GM21737 (cell line): ENCODE data around the gene POLR2E.

Experiments
- ATAC-seq: cut with Tn5 transposase; IDR thresholded peaks from one replicate; pipeline ENCODE4 v1.9.1; 2021; ENCODE audit warnings: mild to moderate bottlenecking, moderate library complexity; ENCODE audit not compliant: unreplicated experiment

The POLR2E gene

GRCh38 chr19:1066748-1067340 is 28.3 kb downstream of the POLR2E start, which contains the start of gene ARHGAP45:
Gene ARHGAP45, plus strand, starts transcription at chr19:1067167. Its CDS starts 239 bp downstream, at chr19:1067406.
- ATAC-seq, result peak; percentile 37

DNA sequence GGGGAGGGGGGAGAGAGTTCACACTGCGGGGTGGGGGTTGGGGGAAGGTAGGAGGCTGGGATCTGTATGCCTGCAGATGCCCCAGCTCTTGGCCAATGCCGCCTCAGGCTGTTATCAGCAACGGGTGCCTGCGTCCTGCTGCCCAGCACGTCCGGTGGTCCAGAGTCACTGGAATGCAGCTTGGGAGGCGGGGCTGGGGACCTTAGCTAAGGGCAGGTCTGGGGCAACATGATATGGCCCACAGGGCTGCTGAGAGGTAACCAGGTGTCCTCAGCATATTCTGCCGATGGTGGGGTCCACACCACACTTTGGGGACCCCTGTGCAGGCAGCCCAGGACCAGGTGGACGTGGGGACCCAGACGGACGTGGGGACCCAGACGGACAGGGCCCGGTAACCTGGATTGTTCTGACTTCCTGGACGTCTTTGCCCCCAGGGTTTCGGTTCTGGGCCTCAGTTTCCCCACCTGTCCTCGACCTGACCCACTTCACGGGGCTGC is 28.9 kb downstream of the POLR2E start:
- no peak for ATAC-seq

GRCh38 chr19:1065606-1066109 is 29.5 kb downstream of the POLR2E start:
- no peak for ATAC-seq

- no peak for ATAC-seq
Measured at GRCh38 chr19:1064661-1065605, 30.2 kb downstream of the POLR2E start.

DNA sequence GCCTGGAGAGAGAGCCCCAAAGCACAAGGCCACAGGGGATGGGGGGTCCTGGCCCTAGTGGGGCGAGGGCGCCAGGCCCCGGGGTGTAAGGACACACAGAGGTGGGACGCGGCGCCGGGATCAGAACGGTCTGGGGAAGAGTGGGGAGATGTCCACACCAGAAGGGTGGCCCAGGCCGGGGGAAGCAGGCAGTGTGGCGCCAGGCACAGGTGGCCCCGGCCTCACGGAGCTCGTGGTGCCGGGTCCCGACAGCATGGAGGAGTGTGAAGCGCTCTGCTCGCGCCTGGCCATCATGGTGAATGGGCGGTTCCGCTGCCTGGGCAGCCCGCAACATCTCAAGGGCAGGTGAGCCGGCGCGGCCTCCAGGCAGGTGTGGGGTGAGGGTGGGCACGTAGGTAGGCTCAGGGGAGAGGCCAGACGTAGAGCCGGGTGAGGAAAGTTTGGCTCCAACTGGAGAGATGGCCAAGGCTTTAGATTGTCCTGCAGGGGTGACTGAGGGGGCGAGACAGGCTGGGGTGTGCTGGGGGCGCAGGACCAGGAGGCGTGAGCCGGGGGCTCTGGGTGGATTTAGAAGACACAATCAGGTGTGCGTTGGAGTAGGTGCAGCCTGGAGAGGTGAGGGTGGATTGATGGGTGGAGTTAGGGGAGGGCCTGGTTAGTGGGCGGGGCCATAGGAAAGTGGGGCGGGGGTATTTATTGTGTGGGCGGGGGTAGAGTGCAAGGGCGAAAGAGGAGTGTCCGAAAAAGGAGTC is 31.1 kb downstream of the POLR2E start:
- ATAC-seq, result no peak

DNA sequence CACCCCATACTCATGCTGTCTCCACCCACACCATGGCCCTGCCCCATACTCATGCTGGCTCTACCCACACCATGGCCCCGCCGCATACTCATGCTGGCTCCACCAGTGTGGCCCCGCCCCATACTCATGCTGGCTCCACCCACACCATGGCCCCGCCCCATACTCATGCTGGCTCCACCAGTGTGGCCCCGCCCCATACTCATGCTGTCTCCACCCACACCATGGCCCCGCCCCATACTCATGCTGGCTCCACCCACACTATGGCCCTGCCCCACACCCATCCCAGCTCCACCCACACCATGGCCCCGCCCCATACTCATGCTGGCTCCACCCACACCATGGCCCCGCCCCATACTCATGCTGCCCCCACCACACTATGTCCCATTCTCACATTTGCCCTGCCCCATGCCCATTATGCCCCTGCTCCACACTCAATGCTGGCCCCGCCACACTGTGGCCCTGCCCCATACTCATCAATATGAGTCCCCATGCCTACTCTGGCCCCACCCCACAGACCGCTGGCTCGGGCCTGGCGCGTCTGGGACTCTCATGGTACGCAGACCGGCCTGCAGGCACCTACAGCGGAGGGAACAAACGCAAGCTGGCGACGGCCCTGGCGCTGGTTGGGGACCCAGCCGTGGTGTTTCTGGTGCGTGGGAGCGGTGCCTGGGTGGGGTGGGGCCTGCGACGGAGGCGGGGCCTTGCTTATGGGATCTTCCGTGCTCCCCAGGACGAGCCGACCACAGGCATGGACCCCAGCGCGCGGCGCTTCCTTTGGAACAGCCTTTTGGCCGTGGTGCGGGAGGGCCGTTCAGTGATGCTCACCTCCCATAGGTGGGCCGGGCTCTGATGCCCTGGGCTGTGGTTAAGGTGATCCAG is 31.9 kb downstream of the POLR2E start:
- ATAC-seq, result no peak

GRCh38 chr19:1062387-1063029 is 32.7 kb downstream of the POLR2E start:
- no peak for ATAC-seq

GRCh38 chr19:1061987-1062386 is 33.2 kb downstream of the POLR2E start:
- ATAC-seq, result no peak

DNA sequence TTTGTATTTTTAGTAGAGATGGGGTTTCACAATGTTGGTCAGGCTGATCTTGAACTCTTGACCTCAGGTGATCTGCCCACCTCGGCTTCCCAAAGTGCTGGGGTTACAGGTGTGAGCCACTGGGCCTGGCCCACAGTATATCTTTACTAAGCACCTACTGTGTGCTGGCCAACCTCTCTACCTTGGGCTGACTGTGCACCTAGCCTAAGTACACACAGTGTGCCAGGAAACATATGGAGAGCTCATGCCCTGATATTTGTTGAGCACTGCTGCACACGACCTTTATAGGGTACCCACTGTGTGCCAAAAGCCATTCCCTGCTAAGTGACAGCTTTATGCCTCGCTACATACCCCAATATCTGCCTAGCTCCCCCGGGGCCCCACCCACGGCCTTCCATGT is 34.5 kb downstream of the POLR2E start:
- no peak for ATAC-seq

DNA sequence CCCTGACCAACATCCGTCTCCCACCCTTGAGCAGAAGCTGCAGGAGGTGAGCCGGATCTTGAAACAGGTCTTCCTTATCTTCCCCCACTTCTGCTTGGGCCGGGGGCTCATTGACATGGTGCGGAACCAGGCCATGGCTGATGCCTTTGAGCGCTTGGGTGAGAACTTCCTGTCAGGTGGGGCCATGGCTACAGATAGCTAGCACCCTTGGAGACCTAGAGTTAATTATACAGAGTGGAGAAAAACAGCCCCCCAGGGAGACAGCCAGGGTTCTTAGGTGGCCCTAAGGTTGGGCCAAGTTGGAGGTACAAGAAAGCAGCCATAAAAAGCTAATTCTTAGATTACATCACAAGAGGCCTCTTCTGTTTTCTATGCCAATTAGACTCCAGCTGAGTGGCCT is 37.1 kb downstream of the POLR2E start:
- no peak for ATAC-seq

DNA sequence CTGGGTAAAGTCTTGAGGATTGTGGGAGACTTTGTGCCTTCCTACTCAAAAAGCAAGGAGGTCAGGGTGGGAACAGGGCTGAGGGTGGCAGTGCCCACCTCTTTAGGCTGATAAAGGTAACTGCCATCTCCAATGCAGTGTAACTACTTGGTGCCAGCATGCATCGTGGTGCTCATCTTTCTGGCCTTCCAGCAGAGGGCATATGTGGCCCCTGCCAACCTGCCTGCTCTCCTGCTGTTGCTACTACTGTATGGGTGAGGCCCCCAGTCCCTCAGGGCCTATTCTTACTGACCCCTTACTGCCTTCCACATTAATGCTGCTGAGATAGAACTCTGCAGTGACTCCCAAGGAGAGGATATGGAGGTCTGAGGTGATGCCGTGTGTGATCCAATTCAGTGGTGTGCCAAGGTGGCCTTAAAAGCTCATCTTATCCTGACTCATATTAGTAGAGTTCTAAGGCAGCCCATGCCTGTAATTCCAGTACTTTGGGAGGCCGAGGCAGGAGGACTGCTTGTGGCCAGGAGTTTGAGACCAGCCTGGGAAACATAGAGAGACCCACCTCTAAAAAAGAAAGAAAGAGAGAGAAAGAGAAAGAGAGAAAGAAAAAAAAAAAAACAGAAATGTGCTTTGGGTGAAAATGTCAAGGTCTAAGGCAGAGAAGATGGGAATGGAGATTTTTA is 37.9 kb downstream of the POLR2E start:
- no peak for ATAC-seq

DNA sequence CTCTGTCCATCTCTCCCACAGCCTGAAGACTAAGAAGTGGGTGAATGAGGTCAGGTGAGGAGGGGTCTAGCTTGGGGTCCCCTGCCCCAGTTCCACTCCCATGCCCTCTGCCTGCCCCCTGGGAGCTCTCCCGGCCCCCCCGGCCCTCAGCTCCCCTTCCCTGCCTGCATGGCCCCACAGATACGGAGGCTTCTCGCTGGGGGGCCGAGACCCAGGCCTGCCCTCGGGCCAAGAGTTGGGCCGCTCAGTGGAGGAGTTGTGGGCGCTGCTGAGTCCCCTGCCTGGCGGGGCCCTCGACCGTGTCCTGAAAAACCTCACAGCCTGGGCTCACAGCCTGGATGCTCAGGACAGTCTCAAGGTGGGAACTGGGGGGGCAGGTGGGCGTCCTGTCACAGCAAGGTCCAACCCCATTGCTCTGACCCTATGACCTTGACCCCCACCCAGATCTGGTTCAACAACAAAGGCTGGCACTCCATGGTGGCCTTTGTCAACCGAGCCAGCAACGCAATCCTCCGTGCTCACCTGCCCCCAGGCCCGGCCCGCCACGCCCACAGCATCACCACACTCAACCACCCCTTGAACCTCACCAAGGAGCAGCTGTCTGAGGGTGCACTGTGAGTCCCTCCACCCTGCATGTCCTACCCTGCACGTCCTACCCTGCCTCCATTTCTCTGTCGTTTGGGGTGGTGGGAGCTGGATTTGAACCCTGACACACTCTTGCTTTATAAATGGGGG is 39.1 kb downstream of the POLR2E start:
- no peak for ATAC-seq

DNA sequence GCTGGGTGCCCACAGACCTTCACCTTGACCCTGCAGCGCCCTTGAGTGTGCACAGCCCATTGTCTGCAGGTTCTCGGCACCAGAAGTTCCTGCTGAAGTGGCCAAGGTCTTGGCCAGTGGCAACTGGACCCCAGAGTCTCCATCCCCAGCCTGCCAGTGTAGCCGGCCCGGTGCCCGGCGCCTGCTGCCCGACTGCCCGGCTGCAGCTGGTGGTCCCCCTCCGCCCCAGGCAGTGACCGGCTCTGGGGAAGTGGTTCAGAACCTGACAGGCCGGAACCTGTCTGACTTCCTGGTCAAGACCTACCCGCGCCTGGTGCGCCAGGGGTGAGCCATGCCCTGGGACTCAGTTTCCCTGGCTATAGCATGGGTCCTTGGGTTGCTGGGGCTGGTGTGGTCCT is 40.1 kb downstream of the POLR2E start:
- ATAC-seq, result no peak

GRCh38 chr19:1054102-1055027 is 40.8 kb downstream of the POLR2E start:
- no peak for ATAC-seq

GRCh38 chr19:1053176-1054101 is 41.7 kb downstream of the POLR2E start:
- ATAC-seq, result no peak

- ATAC-seq, result no peak
Measured at GRCh38 chr19:1052349-1052975, 42.7 kb downstream of the POLR2E start.
